GM23338 (cell line): ENCODE data around the gene SNX7. TPM values are rescaled to one million over a fixed set of nuclear protein-coding genes. Genes with fewer than 3 reads are reported as not detected.

Experiments
- ATAC-seq: fragments of 200-7000 bp; cut with Tn5 transposase; 3 replicates; pipeline ENCODE4 v1.9.1; 2020
- DNase-seq: peaks from one replicate; pipeline ENCODE4 v3.0.0-alpha.2; 2015; ENCODE audit warnings: low spot score
- H2AFZ ChIP-seq: fragments of 200-600 bp; sonication (generic); 2 replicates; pipeline ENCODE4 v1.8.0; 2016; ENCODE audit warnings: antibody characterized with exemption, mild to moderate bottlenecking, moderate library complexity
- H3F3A ChIP-seq: fragments of 200-600 bp; sonication (generic); replicated peaks from 2 replicates; pipeline ENCODE4 v1.8.0; 2017; ENCODE audit warnings: antibody characterized with exemption, mixed run types, low read depth
- H3K27ac ChIP-seq: fragments of 200-600 bp; sonication (generic); 2 replicates; pipeline ENCODE4 v1.6.1; 2016; ENCODE audit warnings: low read depth
- H3K27me3 ChIP-seq: fragments of 200-600 bp; sonication (generic); 2 replicates; pipeline ENCODE4 v1.8.0; 2016; ENCODE audit warnings: mild to moderate bottlenecking, mixed run types, moderate library complexity; ENCODE audit not compliant: insufficient read depth
- H3K36me3 ChIP-seq: fragments of 200-600 bp; sonication (generic); 2 replicates; pipeline ENCODE4 v1.8.0; 2016; ENCODE audit warnings: mild to moderate bottlenecking; ENCODE audit not compliant: insufficient read depth
- H3K4me1 ChIP-seq: fragments of 200-600 bp; sonication (generic); 2 replicates; pipeline ENCODE4 v1.8.0; 2016; ENCODE audit warnings: mild to moderate bottlenecking, moderate library complexity; ENCODE audit not compliant: insufficient read depth
- H3K4me2 ChIP-seq: fragments of 200-600 bp; sonication (generic); 2 replicates; pipeline ENCODE4 v1.7.1; 2017; ENCODE audit warnings: mixed run types
- H3K4me3 ChIP-seq: fragments of 200-600 bp; sonication (generic); 2 replicates; pipeline ENCODE4 v1.6.1; 2016; ENCODE audit warnings: mixed run types
- H3K79me2 ChIP-seq: fragments of 200-600 bp; sonication (generic); replicated peaks from 2 replicates; pipeline ENCODE4 v1.8.0; 2017; ENCODE audit warnings: mild to moderate bottlenecking; ENCODE audit not compliant: insufficient read depth
- H3K9me2 ChIP-seq: fragments of 200-600 bp; sonication (generic); 2 replicates; pipeline ENCODE4 v1.8.0; 2017; ENCODE audit not compliant: insufficient read depth
- H4K20me1 ChIP-seq: fragments of 200-600 bp; sonication (generic); replicated peaks from 2 replicates; pipeline ENCODE4 v1.8.0; 2017; ENCODE audit warnings: mild to moderate bottlenecking; ENCODE audit not compliant: insufficient read depth
- H3K27ac Mint-ChIP-seq: 2 replicates; pipeline ENCODE4 v1.8.0; 2020; ENCODE audit warnings: inconsistent platforms, mild to moderate bottlenecking, moderate library complexity, mixed read lengths
- H3K27me3 Mint-ChIP-seq: 3 replicates; pipeline ENCODE4 v1.8.0; 2022; ENCODE audit warnings: low read depth, mild to moderate bottlenecking, moderate library complexity, mixed read lengths, inconsistent platforms; ENCODE audit not compliant: insufficient read depth, poor library complexity
- H3K36me3 Mint-ChIP-seq: 3 replicates; pipeline ENCODE4 v1.8.0; 2021; ENCODE audit warnings: low read depth, mild to moderate bottlenecking, inconsistent platforms, moderate library complexity, mixed read lengths
- H3K4me1 Mint-ChIP-seq: 3 replicates; pipeline ENCODE4 v1.8.0; 2020; ENCODE audit warnings: mild to moderate bottlenecking, inconsistent platforms, mixed read lengths
- H3K4me3 Mint-ChIP-seq: 3 replicates; pipeline ENCODE4 v1.8.0; 2021; ENCODE audit warnings: moderate library complexity, mild to moderate bottlenecking, inconsistent platforms, mixed read lengths
- H3K9me3 Mint-ChIP-seq: 3 replicates; pipeline ENCODE4 v1.8.0; 2020; ENCODE audit warnings: moderate library complexity, mild to moderate bottlenecking, inconsistent platforms, mixed read lengths
- EZH2 ChIP-seq: fragments of 200-600 bp; sonication (generic); IDR thresholded peaks from one replicate; pipeline ENCODE4 v1.8.0; 2017; ENCODE audit warnings: antibody characterized with exemption, mild to moderate bottlenecking, low read depth; ENCODE audit not compliant: unreplicated experiment
- EZH2phosphoT487 ChIP-seq: fragments of 200-600 bp; sonication (generic); IDR thresholded peaks from one replicate; pipeline ENCODE4 v1.8.1; 2018; ENCODE audit warnings: antibody characterized with exemption; ENCODE audit not compliant: unreplicated experiment
- JUNB ChIP-seq: IDR thresholded peaks from one replicate; pipeline ENCODE4 v1.6.1; 2016; ENCODE audit warnings: antibody characterized with exemption; ENCODE audit not compliant: unreplicated experiment
- NANOG ChIP-seq: IDR thresholded peaks from 2 replicates; pipeline ENCODE4 v1.6.1; 2016; ENCODE audit warnings: antibody characterized with exemption, borderline replicate concordance
- POLR2AphosphoS5 ChIP-seq: IDR thresholded peaks from 2 replicates; pipeline ENCODE4 v1.6.1; 2016; ENCODE audit warnings: antibody characterized with exemption, low read depth
- STAT1 ChIP-seq: IDR thresholded peaks from one replicate; pipeline ENCODE4 v1.6.1; 2016; ENCODE audit warnings: antibody characterized with exemption; ENCODE audit not compliant: unreplicated experiment
- ZNF114 ChIP-seq: fragments of 250-450 bp; sonication (Bioruptor Pico); IDR thresholded peaks from 2 replicates; pipeline ENCODE4 v1.5.0; 2020; ENCODE audit warnings: mild to moderate bottlenecking, moderate library complexity
- ZNF331 ChIP-seq: fragments of 250-450 bp; sonication (Bioruptor Pico); IDR thresholded peaks from 2 replicates; pipeline ENCODE4 v1.5.0; 2020; ENCODE audit warnings: low read depth, mild to moderate bottlenecking, moderate library complexity
- polyA plus RNA-seq: library from polyadenylated mRNA; unstranded; fragments of >200 nt; fragmentation: Nextera tagmentation; extraction: Ambion mirVana; gene quantifications from 2 replicates; pipeline ENCODE4 v1.2.1, GENCODE V29; 2016
- total RNA-seq: library from RNA; depleted of rRNA; stranded (reverse); fragments of >200 nt; shearing (Covaris generic); gene quantifications from 2 replicates; pipeline ENCODE4 v1.2.3, GENCODE V29; 2014
- TF ChIP-seq, protein P1 (sequence below), 2 experiments: fragments of 200-600 bp in 1 of 2; sonication (generic) in 1 of 2; conservative IDR thresholded peaks; 2 replicates each; pipeline versions ENCODE4 v1.5.1 to v1.6.1; 2016 to 2017; ENCODE audit warnings: antibody characterized with exemption in 2 of 2, low read depth in 2 of 2, mild to moderate bottlenecking in 2 of 2, moderate library complexity in 1 of 2
- TF ChIP-seq, protein P2 (sequence below): IDR thresholded peaks from 2 replicates; pipeline ENCODE4 v1.6.1; 2016; ENCODE audit warnings: antibody characterized with exemption
- TF ChIP-seq, protein P3 (sequence below): IDR thresholded peaks from one replicate; pipeline ENCODE4 v1.6.1; 2018; ENCODE audit warnings: antibody characterized with exemption; ENCODE audit not compliant: unreplicated experiment
- TF ChIP-seq, protein P4 (sequence below): fragments of 250-450 bp; sonication (Bioruptor Pico); IDR thresholded peaks from 2 replicates; pipeline ENCODE4 v1.5.0; 2020; ENCODE audit warnings: mild to moderate bottlenecking, moderate library complexity

Gene SNX7
- total and polyA plus RNA-seq, 2 experiments from 2014 or later, result 20.4 to 23.0 TPM

DNA sequence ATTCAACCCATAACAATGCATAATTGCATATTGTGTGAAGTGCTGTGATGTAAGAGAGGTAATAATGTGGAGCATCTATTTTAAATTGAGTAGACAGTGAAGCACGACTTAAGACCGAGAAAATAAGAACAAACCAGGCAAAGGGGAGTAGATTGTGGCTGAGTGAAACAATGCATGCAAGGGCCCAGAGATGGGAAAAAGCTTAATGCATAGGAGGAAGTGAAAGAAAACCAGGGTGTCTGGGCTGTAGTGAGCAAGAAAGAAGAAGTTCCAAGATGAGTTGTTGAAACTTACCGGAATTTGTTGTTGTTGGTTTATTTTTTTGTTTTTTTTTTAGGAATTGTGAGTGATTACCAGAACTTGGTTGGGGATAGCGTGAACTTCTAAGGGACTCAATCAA lies 104.7 kb downstream of the SNX7 start (continued):
- TF ChIP-seq, protein P1, sequence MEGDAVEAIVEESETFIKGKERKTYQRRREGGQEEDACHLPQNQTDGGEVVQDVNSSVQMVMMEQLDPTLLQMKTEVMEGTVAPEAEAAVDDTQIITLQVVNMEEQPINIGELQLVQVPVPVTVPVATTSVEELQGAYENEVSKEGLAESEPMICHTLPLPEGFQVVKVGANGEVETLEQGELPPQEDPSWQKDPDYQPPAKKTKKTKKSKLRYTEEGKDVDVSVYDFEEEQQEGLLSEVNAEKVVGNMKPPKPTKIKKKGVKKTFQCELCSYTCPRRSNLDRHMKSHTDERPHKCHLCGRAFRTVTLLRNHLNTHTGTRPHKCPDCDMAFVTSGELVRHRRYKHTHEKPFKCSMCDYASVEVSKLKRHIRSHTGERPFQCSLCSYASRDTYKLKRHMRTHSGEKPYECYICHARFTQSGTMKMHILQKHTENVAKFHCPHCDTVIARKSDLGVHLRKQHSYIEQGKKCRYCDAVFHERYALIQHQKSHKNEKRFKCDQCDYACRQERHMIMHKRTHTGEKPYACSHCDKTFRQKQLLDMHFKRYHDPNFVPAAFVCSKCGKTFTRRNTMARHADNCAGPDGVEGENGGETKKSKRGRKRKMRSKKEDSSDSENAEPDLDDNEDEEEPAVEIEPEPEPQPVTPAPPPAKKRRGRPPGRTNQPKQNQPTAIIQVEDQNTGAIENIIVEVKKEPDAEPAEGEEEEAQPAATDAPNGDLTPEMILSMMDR (conservative IDR thresholded peaks at IDR 0.05; ENCODE audit: low read depth in 2 of 2), result no peak
- TF ChIP-seq, protein P2, sequence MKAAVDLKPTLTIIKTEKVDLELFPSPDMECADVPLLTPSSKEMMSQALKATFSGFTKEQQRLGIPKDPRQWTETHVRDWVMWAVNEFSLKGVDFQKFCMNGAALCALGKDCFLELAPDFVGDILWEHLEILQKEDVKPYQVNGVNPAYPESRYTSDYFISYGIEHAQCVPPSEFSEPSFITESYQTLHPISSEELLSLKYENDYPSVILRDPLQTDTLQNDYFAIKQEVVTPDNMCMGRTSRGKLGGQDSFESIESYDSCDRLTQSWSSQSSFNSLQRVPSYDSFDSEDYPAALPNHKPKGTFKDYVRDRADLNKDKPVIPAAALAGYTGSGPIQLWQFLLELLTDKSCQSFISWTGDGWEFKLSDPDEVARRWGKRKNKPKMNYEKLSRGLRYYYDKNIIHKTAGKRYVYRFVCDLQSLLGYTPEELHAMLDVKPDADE, result no peak
- TF ChIP-seq NANOG, result no peak
- TF ChIP-seq, protein P3, sequence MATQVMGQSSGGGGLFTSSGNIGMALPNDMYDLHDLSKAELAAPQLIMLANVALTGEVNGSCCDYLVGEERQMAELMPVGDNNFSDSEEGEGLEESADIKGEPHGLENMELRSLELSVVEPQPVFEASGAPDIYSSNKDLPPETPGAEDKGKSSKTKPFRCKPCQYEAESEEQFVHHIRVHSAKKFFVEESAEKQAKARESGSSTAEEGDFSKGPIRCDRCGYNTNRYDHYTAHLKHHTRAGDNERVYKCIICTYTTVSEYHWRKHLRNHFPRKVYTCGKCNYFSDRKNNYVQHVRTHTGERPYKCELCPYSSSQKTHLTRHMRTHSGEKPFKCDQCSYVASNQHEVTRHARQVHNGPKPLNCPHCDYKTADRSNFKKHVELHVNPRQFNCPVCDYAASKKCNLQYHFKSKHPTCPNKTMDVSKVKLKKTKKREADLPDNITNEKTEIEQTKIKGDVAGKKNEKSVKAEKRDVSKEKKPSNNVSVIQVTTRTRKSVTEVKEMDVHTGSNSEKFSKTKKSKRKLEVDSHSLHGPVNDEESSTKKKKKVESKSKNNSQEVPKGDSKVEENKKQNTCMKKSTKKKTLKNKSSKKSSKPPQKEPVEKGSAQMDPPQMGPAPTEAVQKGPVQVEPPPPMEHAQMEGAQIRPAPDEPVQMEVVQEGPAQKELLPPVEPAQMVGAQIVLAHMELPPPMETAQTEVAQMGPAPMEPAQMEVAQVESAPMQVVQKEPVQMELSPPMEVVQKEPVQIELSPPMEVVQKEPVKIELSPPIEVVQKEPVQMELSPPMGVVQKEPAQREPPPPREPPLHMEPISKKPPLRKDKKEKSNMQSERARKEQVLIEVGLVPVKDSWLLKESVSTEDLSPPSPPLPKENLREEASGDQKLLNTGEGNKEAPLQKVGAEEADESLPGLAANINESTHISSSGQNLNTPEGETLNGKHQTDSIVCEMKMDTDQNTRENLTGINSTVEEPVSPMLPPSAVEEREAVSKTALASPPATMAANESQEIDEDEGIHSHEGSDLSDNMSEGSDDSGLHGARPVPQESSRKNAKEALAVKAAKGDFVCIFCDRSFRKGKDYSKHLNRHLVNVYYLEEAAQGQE, result no peak
- no peak for TF ChIP-seq ZNF331 (CRISPR knock-in tag)
- no peak for TF ChIP-seq POLR2AphosphoS5
- no peak for TF ChIP-seq ZNF114 (CRISPR knock-in tag)
- TF ChIP-seq STAT1, result no peak
- no peak for TF ChIP-seq JUNB
- no peak for TF ChIP-seq EZH2phosphoT487
- TF ChIP-seq EZH2, result no peak

GRCh38 chr1:98769162-98769561 lies 107.6 kb downstream of the SNX7 start:
- H3K27me3 Mint-ChIP-seq, result no peaks in the 10 kb centered on the region
- no peaks in the 10 kb centered on the region for H3K36me3 Mint-ChIP-seq
- no peak for ATAC-seq
- Histone ChIP-seq H3K79me2 (no peaks in the 10 kb centered on the region), H2AFZ (no peak overlapping the region), H3F3A (no peaks in the 10 kb centered on the region), H3K4me3 (no peak overlapping the region), H4K20me1 (no peaks in the 10 kb centered on the region), H3K36me3 (no peaks in the 10 kb centered on the region), H3K27ac (no peak overlapping the region), H3K9me2 (no peaks in the 10 kb centered on the region), H3K27me3 (no peaks in the 10 kb centered on the region), H3K4me2 (no peak overlapping the region), H3K4me1 (no peaks in the 10 kb centered on the region)
- no peak for DNase-seq
- no peaks in the 10 kb centered on the region for H3K9me3 Mint-ChIP-seq
- no peak overlapping the region for H3K27ac Mint-ChIP-seq
- TF ChIP-seq, protein P4, sequence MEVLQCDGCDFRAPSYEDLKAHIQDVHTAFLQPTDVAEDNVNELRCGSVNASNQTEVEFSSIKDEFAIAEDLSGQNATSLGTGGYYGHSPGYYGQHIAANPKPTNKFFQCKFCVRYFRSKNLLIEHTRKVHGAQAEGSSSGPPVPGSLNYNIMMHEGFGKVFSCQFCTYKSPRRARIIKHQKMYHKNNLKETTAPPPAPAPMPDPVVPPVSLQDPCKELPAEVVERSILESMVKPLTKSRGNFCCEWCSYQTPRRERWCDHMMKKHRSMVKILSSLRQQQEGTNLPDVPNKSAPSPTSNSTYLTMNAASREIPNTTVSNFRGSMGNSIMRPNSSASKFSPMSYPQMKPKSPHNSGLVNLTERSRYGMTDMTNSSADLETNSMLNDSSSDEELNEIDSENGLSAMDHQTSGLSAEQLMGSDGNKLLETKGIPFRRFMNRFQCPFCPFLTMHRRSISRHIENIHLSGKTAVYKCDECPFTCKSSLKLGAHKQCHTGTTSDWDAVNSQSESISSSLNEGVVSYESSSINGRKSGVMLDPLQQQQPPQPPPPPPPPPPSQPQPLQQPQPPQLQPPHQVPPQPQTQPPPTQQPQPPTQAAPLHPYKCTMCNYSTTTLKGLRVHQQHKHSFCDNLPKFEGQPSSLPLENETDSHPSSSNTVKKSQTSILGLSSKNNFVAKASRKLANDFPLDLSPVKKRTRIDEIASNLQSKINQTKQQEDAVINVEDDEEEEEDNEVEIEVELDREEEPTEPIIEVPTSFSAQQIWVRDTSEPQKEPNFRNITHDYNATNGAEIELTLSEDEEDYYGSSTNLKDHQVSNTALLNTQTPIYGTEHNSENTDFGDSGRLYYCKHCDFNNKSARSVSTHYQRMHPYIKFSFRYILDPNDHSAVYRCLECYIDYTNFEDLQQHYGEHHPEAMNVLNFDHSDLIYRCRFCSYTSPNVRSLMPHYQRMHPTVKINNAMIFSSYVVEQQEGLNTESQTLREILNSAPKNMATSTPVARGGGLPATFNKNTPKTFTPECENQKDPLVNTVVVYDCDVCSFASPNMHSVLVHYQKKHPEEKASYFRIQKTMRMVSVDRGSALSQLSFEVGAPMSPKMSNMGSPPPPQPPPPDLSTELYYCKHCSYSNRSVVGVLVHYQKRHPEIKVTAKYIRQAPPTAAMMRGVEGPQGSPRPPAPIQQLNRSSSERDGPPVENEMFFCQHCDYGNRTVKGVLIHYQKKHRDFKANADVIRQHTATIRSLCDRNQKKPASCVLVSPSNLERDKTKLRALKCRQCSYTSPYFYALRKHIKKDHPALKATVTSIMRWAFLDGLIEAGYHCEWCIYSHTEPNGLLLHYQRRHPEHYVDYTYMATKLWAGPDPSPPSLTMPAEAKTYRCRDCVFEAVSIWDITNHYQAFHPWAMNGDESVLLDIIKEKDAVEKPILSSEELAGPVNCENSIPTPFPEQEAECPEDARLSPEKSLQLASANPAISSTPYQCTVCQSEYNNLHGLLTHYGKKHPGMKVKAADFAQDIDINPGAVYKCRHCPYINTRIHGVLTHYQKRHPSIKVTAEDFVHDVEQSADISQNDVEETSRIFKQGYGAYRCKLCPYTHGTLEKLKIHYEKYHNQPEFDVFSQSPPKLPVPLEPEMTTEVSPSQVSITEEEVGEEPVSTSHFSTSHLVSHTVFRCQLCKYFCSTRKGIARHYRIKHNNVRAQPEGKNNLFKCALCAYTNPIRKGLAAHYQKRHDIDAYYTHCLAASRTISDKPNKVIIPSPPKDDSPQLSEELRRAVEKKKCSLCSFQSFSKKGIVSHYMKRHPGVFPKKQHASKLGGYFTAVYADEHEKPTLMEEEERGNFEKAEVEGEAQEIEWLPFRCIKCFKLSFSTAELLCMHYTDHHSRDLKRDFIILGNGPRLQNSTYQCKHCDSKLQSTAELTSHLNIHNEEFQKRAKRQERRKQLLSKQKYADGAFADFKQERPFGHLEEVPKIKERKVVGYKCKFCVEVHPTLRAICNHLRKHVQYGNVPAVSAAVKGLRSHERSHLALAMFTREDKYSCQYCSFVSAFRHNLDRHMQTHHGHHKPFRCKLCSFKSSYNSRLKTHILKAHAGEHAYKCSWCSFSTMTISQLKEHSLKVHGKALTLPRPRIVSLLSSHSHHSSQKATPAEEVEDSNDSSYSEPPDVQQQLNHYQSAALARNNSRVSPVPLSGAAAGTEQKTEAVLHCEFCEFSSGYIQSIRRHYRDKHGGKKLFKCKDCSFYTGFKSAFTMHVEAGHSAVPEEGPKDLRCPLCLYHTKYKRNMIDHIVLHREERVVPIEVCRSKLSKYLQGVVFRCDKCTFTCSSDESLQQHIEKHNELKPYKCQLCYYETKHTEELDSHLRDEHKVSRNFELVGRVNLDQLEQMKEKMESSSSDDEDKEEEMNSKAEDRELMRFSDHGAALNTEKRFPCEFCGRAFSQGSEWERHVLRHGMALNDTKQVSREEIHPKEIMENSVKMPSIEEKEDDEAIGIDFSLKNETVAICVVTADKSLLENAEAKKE (CRISPR knock-in tag), result no peak
- H3K4me3 Mint-ChIP-seq, result no peak overlapping the region
- H3K4me1 Mint-ChIP-seq, result no peaks in the 10 kb centered on the region
